NK-92 treated with Interleukin-12 subunit alpha and Interleukin-12 subunit beta, amount 100 ng/mL, for 24 hours (cell line): Measurements from ENCODE around the gene RAD1.
A peak's percentile ranks its signal among the peaks of the same experiment; 100 is the strongest.

Source experiments
- DNase-seq: peaks from one replicate; lab custom pipeline; 2025; lab: John Stamatoyannopoulos, UW

The RAD1 gene

GRCh38 chr5:34916518-34916917 lies 1.2 kb upstream of the RAD1 start:
- no peak for DNase-seq

GRCh38 chr5:34915856-34916192 lies 520 bp upstream of the RAD1 start:
- peak; percentile 36 for DNase-seq

- DNase-seq, result peak; percentile 30
Measured at GRCh38 chr5:34914671-34915138, 599 bp downstream of the RAD1 start.

- DNase-seq, result no peak
Measured at GRCh38 chr5:34913072-34913471, 2.2 kb downstream of the RAD1 start.

- DNase-seq, result no peak
Measured at GRCh38 chr5:34905564-34905963, 9.7 kb downstream of the RAD1 start.

- no peak for DNase-seq
Measured at GRCh38 chr5:34903260-34903659, 12.0 kb downstream of the RAD1 start.

GRCh38 chr5:34900652-34901051 lies 14.7 kb downstream of the RAD1 start:
- DNase-seq, result no peak

- no peak for DNase-seq
Measured at GRCh38 chr5:34899066-34899465, 16.2 kb downstream of the RAD1 start.

GRCh38 chr5:34898258-34898895 lies 16.9 kb downstream of the RAD1 start:
- peak; percentile 4 for DNase-seq

- no peak for DNase-seq
Measured at GRCh38 chr5:34897646-34898045, 17.7 kb downstream of the RAD1 start.

- DNase-seq, result no peak
Measured at GRCh38 chr5:34895641-34896419, 19.5 kb downstream of the RAD1 start.

GRCh38 chr5:34894716-34895115 lies 20.6 kb downstream of the RAD1 start:
- no peak for DNase-seq

GRCh38 chr5:34892414-34892813 lies 22.9 kb downstream of the RAD1 start:
- no peak for DNase-seq

- no peak for DNase-seq
Measured at GRCh38 chr5:34891981-34892380, 23.3 kb downstream of the RAD1 start.

- no peak for DNase-seq
Measured at GRCh38 chr5:34889394-34889793, 25.9 kb downstream of the RAD1 start.

- DNase-seq, result no peak
Measured at GRCh38 chr5:34886392-34887119, 28.7 kb downstream of the RAD1 start.

GRCh38 chr5:34881246-34881645 lies 34.1 kb downstream of the RAD1 start:
- DNase-seq, result no peak

GRCh38 chr5:34876275-34876674 lies 39.0 kb downstream of the RAD1 start:
- DNase-seq, result no peak

- no peak for DNase-seq
Measured at GRCh38 chr5:34870382-34870781, 44.9 kb downstream of the RAD1 start.

- no peak for DNase-seq
Measured at GRCh38 chr5:34869256-34869655, 46.0 kb downstream of the RAD1 start.

GRCh38 chr5:34868791-34869190 lies 46.5 kb downstream of the RAD1 start:
- no peak for DNase-seq

- no peak for DNase-seq
Measured at GRCh38 chr5:34867660-34868059, 47.6 kb downstream of the RAD1 start.

- DNase-seq, result no peak
Measured at GRCh38 chr5:34866989-34867471, 48.3 kb downstream of the RAD1 start.
